ENCODE data around the gene DTNBP1.

The DTNBP1 gene

GRCh38 chr6:15588971-15589634, 73.7 kb downstream of the DTNBP1 start:
- DNase-seq (ENCODE audit: low read depth): peak; percentile 32

GRCh38 chr6:15586503-15586902, 76.3 kb downstream of the DTNBP1 start:
- DNase-seq (ENCODE audit: low read depth): no peak

DNA sequence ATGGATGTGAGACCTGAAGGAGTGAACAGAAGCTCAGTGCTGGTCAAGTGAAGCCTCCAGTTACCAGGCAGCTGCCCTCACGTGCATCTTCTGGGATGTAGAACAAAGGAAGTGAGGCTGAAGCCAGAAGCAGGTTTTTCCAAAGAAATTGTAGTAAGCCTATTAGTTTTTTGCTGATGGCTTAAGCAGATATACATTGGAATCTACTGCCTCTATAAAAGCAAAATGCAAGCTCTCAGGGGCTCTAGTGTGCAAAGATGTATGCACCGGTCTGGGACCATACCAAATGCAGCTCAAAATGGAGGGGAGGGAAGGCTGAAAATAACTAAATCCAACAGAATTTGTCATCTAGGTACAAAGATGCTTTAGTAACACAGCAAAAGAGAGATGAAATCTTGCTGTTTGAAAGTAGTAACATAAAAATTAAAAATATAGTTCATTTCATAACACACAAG, 77.0 kb downstream of the DTNBP1 start:
- DNase-seq (ENCODE audit: low read depth): no peak

DNA sequence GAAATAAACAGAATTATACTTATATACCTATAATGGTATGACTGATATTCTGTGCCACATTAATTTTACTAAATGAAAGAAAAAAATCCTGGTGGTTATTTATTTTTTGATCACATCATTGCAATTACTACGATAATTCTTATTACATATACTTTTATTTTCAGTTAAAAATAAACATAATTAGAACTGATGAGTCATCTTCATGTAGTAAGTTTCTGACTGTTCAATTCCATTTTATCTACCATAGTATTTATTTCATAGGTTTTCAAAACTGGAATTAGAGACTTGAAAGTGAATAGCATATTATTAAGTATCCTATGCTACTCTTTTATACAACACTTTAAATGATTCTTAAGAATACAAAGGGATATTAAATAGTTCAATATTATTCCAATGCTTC, 80.3 kb downstream of the DTNBP1 start:
- DNase-seq (ENCODE audit: low read depth): no peak

DNA sequence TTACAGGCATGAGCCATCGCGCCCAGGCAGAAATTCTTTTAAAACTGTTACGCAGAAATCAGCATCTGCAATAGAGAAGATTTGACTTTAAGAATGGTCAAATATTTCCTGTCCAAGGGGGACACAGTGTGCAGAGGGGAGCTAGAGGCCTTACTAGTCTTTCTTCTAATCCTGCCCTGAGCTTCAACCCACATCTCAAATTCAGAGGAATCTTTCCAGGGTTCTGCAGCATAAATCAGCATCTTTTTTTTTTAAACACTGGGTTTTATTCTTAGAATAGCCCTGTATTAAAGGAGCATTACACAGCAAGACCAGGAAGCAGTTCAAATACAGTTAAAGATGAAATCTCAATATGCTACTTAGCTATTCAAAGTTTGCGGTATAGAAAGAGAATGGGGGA, 81.1 kb downstream of the DTNBP1 start:
- no peak for DNase-seq (ENCODE audit: low read depth)

DNA sequence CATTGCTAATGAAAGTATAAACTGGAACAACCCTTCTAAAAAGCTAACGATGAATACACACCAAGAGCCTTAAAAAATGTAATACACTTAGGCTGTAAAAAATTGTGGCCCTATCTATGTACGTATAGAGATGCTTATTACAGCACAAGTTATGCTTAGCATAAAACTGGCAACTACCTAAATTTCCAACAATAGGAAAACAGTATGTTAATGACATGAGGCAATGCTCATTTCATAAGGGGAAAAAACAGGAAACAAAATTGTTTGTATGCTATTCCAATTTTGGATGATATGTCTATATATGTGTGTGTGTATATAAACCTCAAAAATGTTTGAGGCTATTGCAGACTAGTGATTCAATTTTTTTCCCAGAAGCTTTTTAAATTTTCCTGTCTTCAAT, 82.5 kb downstream of the DTNBP1 start:
- no peak for DNase-seq (ENCODE audit: low read depth)

GRCh38 chr6:15578716-15579391, 84.0 kb downstream of the DTNBP1 start:
- DNase-seq (ENCODE audit: low read depth): no peak

- no peak for DNase-seq (ENCODE audit: low read depth)
Measured at GRCh38 chr6:15577550-15578171, 85.2 kb downstream of the DTNBP1 start.

DNA sequence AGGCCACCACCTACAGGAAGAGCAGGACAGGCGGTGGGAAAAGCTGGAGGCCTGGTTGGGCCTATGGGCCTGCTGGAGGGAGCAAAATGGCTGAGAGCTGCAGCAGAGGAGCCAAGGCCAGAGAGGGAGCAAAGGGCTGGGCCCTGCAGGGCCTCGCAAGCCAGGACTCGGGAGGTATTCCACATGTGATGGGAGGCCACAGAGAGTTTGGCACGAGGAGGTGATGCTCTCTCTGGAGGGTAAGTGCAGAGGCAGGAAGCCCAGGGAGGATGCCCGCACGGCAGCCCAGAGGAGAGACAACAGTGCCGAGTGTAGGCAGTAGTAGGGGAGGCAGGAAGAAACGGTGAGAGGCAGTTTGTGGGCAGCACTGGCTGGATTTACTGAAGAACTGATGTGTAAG, 85.7 kb downstream of the DTNBP1 start:
- DNase-seq (ENCODE audit: low read depth): no peak

GRCh38 chr6:15575357-15576033, 87.3 kb downstream of the DTNBP1 start:
- no peak for DNase-seq (ENCODE audit: low read depth)

GRCh38 chr6:15574486-15574885, 88.3 kb downstream of the DTNBP1 start:
- no peak for DNase-seq (ENCODE audit: low read depth)

DNA sequence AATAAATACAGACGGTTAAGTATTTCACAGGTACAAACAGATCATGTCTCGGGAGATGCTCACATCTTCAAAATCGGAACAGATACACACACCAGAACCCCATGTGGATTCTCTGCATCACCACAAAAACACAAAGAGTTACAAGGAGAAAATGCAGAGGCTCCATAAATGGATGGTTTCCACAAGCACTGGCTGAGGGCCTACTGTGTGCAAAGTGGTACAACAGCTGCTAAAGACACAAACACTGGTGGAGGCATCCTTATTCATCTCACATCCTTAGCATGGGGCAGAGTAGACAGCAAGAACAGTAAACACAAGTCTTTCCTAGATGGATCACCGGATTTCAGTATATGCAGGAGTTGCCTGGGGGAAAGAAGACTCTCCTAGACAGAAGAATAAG, 88.8 kb downstream of the DTNBP1 start:
- DNase-seq (ENCODE audit: low read depth): no peak

- DNase-seq (ENCODE audit: low read depth): no peak
Measured at GRCh38 chr6:15573384-15573783, 89.4 kb downstream of the DTNBP1 start.

DNA sequence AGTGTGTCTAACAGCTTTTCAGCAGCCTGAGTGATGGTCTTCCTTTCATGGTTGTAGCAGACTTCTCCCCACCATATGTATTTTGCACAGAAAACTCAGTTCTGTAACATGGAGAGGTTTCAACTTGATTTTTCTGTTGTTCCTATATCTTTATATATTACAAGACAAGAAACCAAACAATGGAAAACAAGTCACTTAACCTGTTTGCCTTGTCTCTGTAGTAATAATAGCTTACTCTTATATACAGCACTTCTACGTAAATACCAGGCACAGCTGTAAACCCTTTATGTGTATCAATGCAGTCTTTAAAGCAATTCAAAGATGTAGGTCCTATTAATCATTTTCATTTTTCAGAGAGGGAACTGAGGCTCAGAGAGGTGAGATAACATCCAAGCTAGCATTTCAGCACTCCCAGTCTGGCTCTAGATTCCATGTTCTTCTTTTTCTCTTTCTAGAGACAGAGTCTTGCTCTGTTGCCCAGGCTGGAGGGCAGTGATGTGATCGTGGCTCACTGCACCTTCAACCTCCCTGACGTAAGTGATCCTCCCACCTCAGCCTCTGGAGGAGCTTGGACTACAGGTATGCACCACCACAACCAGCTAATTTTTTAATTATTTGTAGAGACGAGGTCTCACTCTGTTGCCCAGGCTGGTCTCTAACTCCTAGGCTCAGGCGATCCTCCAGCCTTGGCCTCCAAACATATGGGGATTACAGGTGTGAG, 90.4 kb downstream of the DTNBP1 start:
- DNase-seq (ENCODE audit: low read depth): no peak

GRCh38 chr6:15570171-15570570, 92.7 kb downstream of the DTNBP1 start:
- no peak for DNase-seq (ENCODE audit: low read depth)

DNA sequence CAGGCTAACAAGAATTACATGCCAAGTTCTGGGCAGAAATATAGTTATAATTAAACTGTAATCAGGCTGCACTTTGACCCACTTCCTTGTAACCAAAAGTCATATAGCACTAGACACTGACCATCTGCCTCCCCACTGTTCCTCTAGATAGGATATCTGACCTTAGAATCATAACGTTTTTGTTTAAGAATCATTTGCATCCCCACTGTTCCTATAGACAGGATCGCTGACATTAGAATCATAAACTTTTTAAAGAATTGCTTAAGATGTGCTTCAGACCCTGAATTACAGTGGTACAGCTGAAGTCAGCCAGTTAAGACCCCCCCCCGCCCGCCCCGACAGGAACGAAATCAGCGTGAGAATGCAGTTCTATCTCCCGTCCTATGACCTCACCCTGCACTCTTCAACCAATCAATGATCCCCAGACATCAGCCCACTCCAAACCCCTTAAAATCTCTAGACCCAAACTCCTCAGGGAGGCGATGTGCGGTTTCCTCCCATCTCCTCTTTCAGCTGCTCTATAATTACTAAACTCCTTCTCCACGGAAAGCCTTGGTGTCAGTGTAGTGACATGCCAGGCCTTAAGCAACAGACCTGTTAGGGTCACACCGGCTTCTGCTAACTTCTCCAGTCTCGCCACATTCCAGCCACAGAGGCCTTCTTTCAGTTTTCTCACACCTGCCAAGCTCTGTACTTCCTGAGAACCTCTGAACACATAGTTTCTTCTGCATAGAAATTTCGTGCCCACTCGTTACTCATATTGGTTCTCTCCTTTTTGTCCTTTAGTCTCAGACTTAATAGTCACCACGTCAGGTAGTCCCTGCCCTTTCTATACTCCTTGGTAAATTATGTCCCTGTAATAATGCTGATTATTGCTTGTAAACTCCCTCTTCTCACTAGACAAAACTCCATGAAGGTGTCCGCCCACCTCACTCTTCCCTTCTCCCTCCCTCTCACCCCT, 93.5 kb downstream of the DTNBP1 start:
- DNase-seq (ENCODE audit: low read depth): no peak

- no peak for DNase-seq (ENCODE audit: low read depth)
Measured at GRCh38 chr6:15562977-15563376, 99.9 kb downstream of the DTNBP1 start.

- no peak for DNase-seq (ENCODE audit: low read depth)
Measured at GRCh38 chr6:15561447-15562199, 101.2 kb downstream of the DTNBP1 start.

- no peak for DNase-seq (ENCODE audit: low read depth)
Measured at GRCh38 chr6:15560713-15561112, 102.1 kb downstream of the DTNBP1 start.

DNA sequence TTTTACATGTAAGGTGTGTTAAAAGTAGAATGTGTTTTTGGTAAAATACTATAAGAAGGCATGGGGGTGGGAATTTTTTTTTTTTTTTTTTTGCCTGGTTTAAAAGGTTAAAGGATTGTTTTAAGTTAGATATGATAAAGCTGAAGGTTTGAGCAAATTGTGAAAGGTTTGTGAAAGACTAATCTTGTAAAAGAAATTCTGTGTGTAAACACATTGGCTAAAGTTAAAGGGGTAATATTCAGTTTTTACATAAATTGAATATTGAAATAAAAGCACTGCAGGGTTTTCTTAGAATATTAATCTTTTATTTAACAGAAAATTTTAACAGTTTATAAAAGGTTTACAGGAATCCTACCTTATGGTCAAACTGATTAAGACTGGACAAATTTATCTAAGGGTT, 105.7 kb downstream of the DTNBP1 start:
- no peak for DNase-seq (ENCODE audit: low read depth)
